ENCODE results near the gene MRPL49. TPM values are rescaled to one million over a fixed set of nuclear protein-coding genes. Genes with fewer than 3 reads are reported as not detected.
A peak's percentile ranks its signal among the peaks of the same experiment; 100 is the strongest.
"Not testable (repeated sequence)": the region's sequence is repeated elsewhere in the genome, so short reads cannot be mapped to it uniquely, and the experiment has no call there.

MRPL49 gene
- total RNA-seq, 2 donors from 2014 or later = 61.7 to 87.7 TPM

GRCh38 chr11:65131895-65132237 lies 9.7 kb downstream of the MRPL49 start:
- Mint-ChIP-seq H3K4me1 (peaks cover 17% of the 10 kb centered on the region), H3K27me3 (no peaks in the 10 kb centered on the region), H3K9me3 (no peaks in the 10 kb centered on the region), H3K4me3 (peak overlapping the region; percentile 98), H3K27ac (no peak overlapping the region), H3K36me3 (ENCODE audit: low read depth) (peaks cover 82% of the 10 kb centered on the region)
- ATAC-seq (replicated peaks) = no peak

- peak overlapping the region; percentile 98 for H3K4me3 Mint-ChIP-seq
- H3K4me1 Mint-ChIP-seq = peaks cover 17% of the 10 kb centered on the region
- no peaks in the 10 kb centered on the region for H3K27me3 Mint-ChIP-seq
- H3K36me3 Mint-ChIP-seq (ENCODE audit: low read depth) = peaks cover 77% of the 10 kb centered on the region
- no peaks in the 10 kb centered on the region for H3K9me3 Mint-ChIP-seq
- ATAC-seq (replicated peaks) = no peak
- peak overlapping the region; percentile 99 for H3K27ac Mint-ChIP-seq
These were observed 10.3 kb downstream of the MRPL49 start for GRCh38 chr11:65132238-65132987.

- H3K36me3 Mint-ChIP-seq (ENCODE audit: low read depth) = peaks cover 70% of the 10 kb centered on the region
- H3K9me3 Mint-ChIP-seq = no peaks in the 10 kb centered on the region
- peak overlapping the region; percentile 98 for H3K4me3 Mint-ChIP-seq
- peaks cover 17% of the 10 kb centered on the region for H3K4me1 Mint-ChIP-seq
- peak overlapping the region; percentile 99 for H3K27ac Mint-ChIP-seq
- no peaks in the 10 kb centered on the region for H3K27me3 Mint-ChIP-seq
- no peak for ATAC-seq (replicated peaks)
These were observed 11.0 kb downstream of the MRPL49 start for GRCh38 chr11:65132988-65133700.

GRCh38 chr11:65133724-65134123 lies 11.6 kb downstream of the MRPL49 start:
- no peak for ATAC-seq (replicated peaks)
- Mint-ChIP-seq H3K27me3 (no peaks in the 10 kb centered on the region), H3K9me3 (no peaks in the 10 kb centered on the region), H3K36me3 (ENCODE audit: low read depth) (peaks cover 64% of the 10 kb centered on the region), H3K4me3 (peak overlapping the region; percentile 98), H3K4me1 (peaks cover 17% of the 10 kb centered on the region), H3K27ac (peak overlapping the region; percentile 99)

- H3K27ac Mint-ChIP-seq = peak within 1 kb of the TSS; percentile 99
- peaks cover 57% of the 10 kb centered on the region for H3K36me3 Mint-ChIP-seq (ENCODE audit: low read depth)
- H3K4me1 Mint-ChIP-seq = peaks cover 17% of the 10 kb centered on the region
- H3K9me3 Mint-ChIP-seq = no peaks in the 10 kb centered on the region
- peak within 1 kb of the TSS; percentile 98 for H3K4me3 Mint-ChIP-seq
- no peaks in the 10 kb centered on the region for H3K27me3 Mint-ChIP-seq
- peak; percentile 87 for ATAC-seq (replicated peaks)
These were observed 12.3 kb downstream of the MRPL49 start, which contains the start of gene SYVN1 for GRCh38 chr11:65134240-65134951. Gene SYVN1 (minus strand): TSS chr11:65134519. CDS start chr11:65133601, 918 bp downstream.

- Mint-ChIP-seq H3K4me1 (peaks cover 17% of the 10 kb centered on the region), H3K4me3 (peak overlapping the region; percentile 98), H3K27ac (peak overlapping the region; percentile 99), H3K36me3 (ENCODE audit: low read depth) (peaks cover 50% of the 10 kb centered on the region), H3K9me3 (no peaks in the 10 kb centered on the region), H3K27me3 (no peaks in the 10 kb centered on the region)
- ATAC-seq (replicated peaks) = peak; percentile 93
These were observed 13.0 kb downstream of the MRPL49 start for GRCh38 chr11:65134952-65135632.

GRCh38 chr11:65135633-65136145 lies 13.6 kb downstream of the MRPL49 start:
- ATAC-seq (replicated peaks) = no peak
- H3K4me3 Mint-ChIP-seq = peak overlapping the region; percentile 98
- no peaks in the 10 kb centered on the region for H3K9me3 Mint-ChIP-seq
- H3K27me3 Mint-ChIP-seq = no peaks in the 10 kb centered on the region
- peak overlapping the region; percentile 99 for H3K27ac Mint-ChIP-seq
- peaks cover 44% of the 10 kb centered on the region for H3K36me3 Mint-ChIP-seq (ENCODE audit: low read depth)
- peaks cover 17% of the 10 kb centered on the region for H3K4me1 Mint-ChIP-seq

- Mint-ChIP-seq H3K9me3 (no peaks in the 10 kb centered on the region), H3K27me3 (no peaks in the 10 kb centered on the region), H3K4me1 (peaks cover 17% of the 10 kb centered on the region), H3K4me3 (peak overlapping the region; percentile 98), H3K27ac (peak overlapping the region; percentile 99), H3K36me3 (ENCODE audit: low read depth) (peaks cover 37% of the 10 kb centered on the region)
- no peak for ATAC-seq (replicated peaks)
These were observed 14.5 kb downstream of the MRPL49 start for GRCh38 chr11:65136515-65137096.

- no peak for ATAC-seq (replicated peaks)
- Mint-ChIP-seq H3K36me3 (ENCODE audit: low read depth) (no peaks in the 10 kb centered on the region), H3K4me1 (no peaks in the 10 kb centered on the region), H3K9me3 (no peaks in the 10 kb centered on the region), H3K27ac (no peak overlapping the region), H3K4me3 (no peak overlapping the region), H3K27me3 (peaks cover 3% of the 10 kb centered on the region)
These were observed 19.9 kb downstream of the MRPL49 start for GRCh38 chr11:65141896-65142494.

GRCh38 chr11:65147352-65148075 lies 25.4 kb downstream of the MRPL49 start:
- Mint-ChIP-seq H3K9me3 (no peaks in the 10 kb centered on the region), H3K36me3 (ENCODE audit: low read depth) (no peaks in the 10 kb centered on the region), H3K27ac (no peak overlapping the region), H3K4me3 (no peak overlapping the region), H3K27me3 (no peaks in the 10 kb centered on the region), H3K4me1 (peaks cover 5% of the 10 kb centered on the region)
- no peak for ATAC-seq (replicated peaks)

GRCh38 chr11:65148657-65149056 lies 26.5 kb downstream of the MRPL49 start:
- H3K27ac Mint-ChIP-seq = no peak overlapping the region
- H3K36me3 Mint-ChIP-seq (ENCODE audit: low read depth) = no peaks in the 10 kb centered on the region
- H3K27me3 Mint-ChIP-seq = no peaks in the 10 kb centered on the region
- H3K4me3 Mint-ChIP-seq = no peak overlapping the region
- H3K4me1 Mint-ChIP-seq = peaks cover 5% of the 10 kb centered on the region
- no peak for ATAC-seq (replicated peaks)
- H3K9me3 Mint-ChIP-seq = no peaks in the 10 kb centered on the region

GRCh38 chr11:65150131-65150508 lies 28.0 kb downstream of the MRPL49 start:
- not testable (repeated sequence) for H3K36me3 Mint-ChIP-seq (ENCODE audit: low read depth); H3K27me3 Mint-ChIP-seq

More at GRCh38 chr11:65150131-65150508, 28.0 kb downstream of the MRPL49 start:
- H3K4me1 Mint-ChIP-seq; H3K27ac Mint-ChIP-seq; H3K9me3 Mint-ChIP-seq; ATAC-seq (replicated peaks); H3K4me3 Mint-ChIP-seq: not testable (repeated sequence)
